H9 (cell line): ENCODE data around the gene COX6B1. TPM values are rescaled to one million over a fixed set of nuclear protein-coding genes. Genes with fewer than 3 reads are reported as not detected.

Experiments
- DNase-seq: peaks from one replicate; pipeline ENCODE4 v3.0.0-alpha.2; 2017
- H2AFZ ChIP-seq: one replicate; pipeline ENCODE4 v1.6.1; 2013; ENCODE audit warnings: mild to moderate bottlenecking, low read length, control low read depth, moderate library complexity
- H2AK5ac ChIP-seq: 2 replicates; pipeline ENCODE4 v1.6.1; 2013; ENCODE audit warnings: low read length, control low read depth, mixed read lengths; ENCODE audit not compliant: insufficient read length
- H2BK120ac ChIP-seq: one replicate; pipeline ENCODE4 v1.6.1; 2013; ENCODE audit warnings: low read depth, mild to moderate bottlenecking, low read length, control low read depth, inconsistent platforms; ENCODE audit not compliant: poor library complexity, severe bottlenecking
- H2BK12ac ChIP-seq: 2 replicates; pipeline ENCODE4 v1.6.1; 2013; ENCODE audit warnings: low read length, control low read depth, mixed read lengths, low read depth; ENCODE audit not compliant: insufficient read length
- H2BK15ac ChIP-seq: 2 replicates; pipeline ENCODE4 v1.6.1; 2013; ENCODE audit warnings: low read depth, low read length, control low read depth
- H2BK20ac ChIP-seq: one replicate; pipeline ENCODE4 v1.6.1; 2013; ENCODE audit warnings: low read depth, mild to moderate bottlenecking, low read length, control low read depth, inconsistent platforms; ENCODE audit not compliant: poor library complexity, severe bottlenecking
- H2BK5ac ChIP-seq: 2 replicates; pipeline ENCODE4 v1.6.1; 2013; ENCODE audit warnings: low read length, control low read depth, mixed read lengths; ENCODE audit not compliant: insufficient read length
- H3K14ac ChIP-seq: 2 replicates; pipeline ENCODE4 v1.6.1; 2013; ENCODE audit warnings: low read length, control low read depth; ENCODE audit not compliant: insufficient read depth
- H3K18ac ChIP-seq: 2 replicates; pipeline ENCODE4 v1.6.1; 2013; ENCODE audit warnings: low read depth, mild to moderate bottlenecking, mixed read lengths, low read length, control low read depth; ENCODE audit not compliant: insufficient read length
- H3K23ac ChIP-seq: 2 replicates; pipeline ENCODE4 v1.6.1; 2013; ENCODE audit warnings: low read length, control low read depth, mixed read lengths, low read depth; ENCODE audit not compliant: insufficient read length
- H3K23me2 ChIP-seq: 2 replicates; pipeline ENCODE4 v1.6.1; 2013; ENCODE audit warnings: low read depth, mild to moderate bottlenecking, mixed read lengths, low read length, control low read depth; ENCODE audit not compliant: insufficient read length, poor library complexity, severe bottlenecking
- H3K27ac ChIP-seq: 2 replicates; pipeline ENCODE4 v1.5.1; 2013; ENCODE audit warnings: low read length, control low read depth, mixed read lengths, low read depth; ENCODE audit not compliant: insufficient read length
- H3K27me3 ChIP-seq: 2 replicates; pipeline ENCODE4 v1.6.1; 2013; ENCODE audit warnings: low read length, control low read depth, inconsistent platforms; ENCODE audit not compliant: insufficient read depth
- H3K4ac ChIP-seq: 2 replicates; pipeline ENCODE4 v1.6.1; 2013; ENCODE audit warnings: low read depth, mild to moderate bottlenecking, control low read depth, inconsistent platforms, low read length, moderate library complexity
- H3K4me1 ChIP-seq: 2 replicates; pipeline ENCODE4 v1.6.1; 2013; ENCODE audit warnings: low read length, control low read depth, inconsistent platforms; ENCODE audit not compliant: insufficient read depth
- H3K4me2 ChIP-seq: 2 replicates; pipeline ENCODE4 v1.6.1; 2013; ENCODE audit warnings: low read length, control low read depth, mixed read lengths; ENCODE audit not compliant: insufficient read length, insufficient read depth
- H3K56ac ChIP-seq: 2 replicates; pipeline ENCODE4 v1.6.1; 2013; ENCODE audit warnings: low read depth, mild to moderate bottlenecking, mixed read lengths, low read length, control low read depth; ENCODE audit not compliant: insufficient read length
- H3K79me1 ChIP-seq: 2 replicates; pipeline ENCODE4 v1.6.1; 2013; ENCODE audit warnings: low read depth, mild to moderate bottlenecking, moderate library complexity, low read length, control low read depth, inconsistent platforms; ENCODE audit not compliant: insufficient read depth, poor library complexity, severe bottlenecking
- H3K79me2 ChIP-seq: 2 replicates; pipeline ENCODE4 v1.6.1; 2013; ENCODE audit warnings: low read length, control low read depth, inconsistent platforms; ENCODE audit not compliant: insufficient read depth
- H3K9ac ChIP-seq: 2 replicates; pipeline ENCODE4 v1.6.1; 2013; ENCODE audit warnings: low read length, control low read depth, mixed read lengths; ENCODE audit not compliant: insufficient read length; ENCODE audit errors: extremely low read depth
- H3K9me3 ChIP-seq: one replicate; pipeline ENCODE4 v1.6.1; 2013; ENCODE audit warnings: low read depth, low read length, inconsistent platforms; ENCODE audit not compliant: control insufficient read depth
- H3T11ph ChIP-seq: one replicate; pipeline ENCODE4 v1.6.1; 2013; ENCODE audit warnings: mild to moderate bottlenecking, low read length, control low read depth, inconsistent platforms
- H4K20me1 ChIP-seq: one replicate; pipeline ENCODE4 v1.6.1; 2013; ENCODE audit not compliant: control insufficient read depth, insufficient read length, insufficient read depth
- H4K5ac ChIP-seq: 2 replicates; pipeline ENCODE4 v1.6.1; 2013; ENCODE audit warnings: low read depth, mild to moderate bottlenecking, mixed read lengths, low read length, control low read depth; ENCODE audit not compliant: insufficient read length
- H4K8ac ChIP-seq: replicated peaks from 2 replicates; pipeline ENCODE4 v1.6.1; 2013; ENCODE audit warnings: low read length, control low read depth, mixed read lengths, low read depth; ENCODE audit not compliant: insufficient read length
- H4K91ac ChIP-seq: 2 replicates; pipeline ENCODE4 v1.6.1; 2013; ENCODE audit warnings: low read depth, mild to moderate bottlenecking, moderate library complexity, mixed read lengths, low read length, control low read depth; ENCODE audit not compliant: insufficient read length
- H3K27ac Mint-ChIP-seq, 3 experiments: 2 replicates in 2 of 3; 3 replicates in 1 of 3; pipeline ENCODE4 v1.8.0; 2020 to 2021; ENCODE audit warnings: mixed read lengths in 3 of 3, mild to moderate bottlenecking in 1 of 3, moderate library complexity in 1 of 3
- H3K27me3 Mint-ChIP-seq: 2 replicates; pipeline ENCODE4 v1.8.0; 2021; ENCODE audit warnings: low read depth, mild to moderate bottlenecking, moderate library complexity, mixed read lengths
- H3K36me3 Mint-ChIP-seq, 3 experiments: 2 replicates in 2 of 3; 3 replicates in 1 of 3; pipeline ENCODE4 v1.8.0; 2020 to 2021; ENCODE audit warnings: low read depth in 3 of 3, mixed read lengths in 3 of 3; ENCODE audit not compliant: insufficient read depth in 1 of 3
- H3K4me1 Mint-ChIP-seq, 2 experiments: 2 replicates each; pipeline ENCODE4 v1.8.0; 2020; ENCODE audit warnings: mixed read lengths in 2 of 2
- H3K4me3 Mint-ChIP-seq, 2 experiments: 2 replicates in 1 of 2; 3 replicates in 1 of 2; pipeline ENCODE4 v1.8.0; 2020 to 2021; ENCODE audit warnings: mild to moderate bottlenecking in 2 of 2, mixed read lengths in 2 of 2, moderate library complexity in 1 of 2
- H3K9me3 Mint-ChIP-seq, 2 experiments: 2 replicates in 1 of 2; 3 replicates in 1 of 2; pipeline ENCODE4 v1.8.0; 2020; ENCODE audit warnings: mild to moderate bottlenecking in 2 of 2, mixed read lengths in 2 of 2, moderate library complexity in 1 of 2
- WGBS: extraction: QIAGEN DNeasy Blood & Tissue Kit; methylation state at CpG from one replicate; pipeline ENCODE4 v1.1.7; 2013; ENCODE audit warnings: missing lambda C conversion rate, low lambda C conversion rate, mixed read lengths; ENCODE audit not compliant: insufficient read length; ENCODE audit errors: extremely low coverage; 5-methylcytosine and 5-hydroxymethylcytosine counted together
- total RNA-seq: library from RNA; stranded (reverse); gene quantifications from 2 replicates; pipeline ENCODE4 v1.2.1, GENCODE V29; 2021
- TF ChIP-seq, protein P1 (sequence below): fragments of 200-600 bp; sonication (generic); conservative IDR thresholded peaks from 3 replicates; pipeline ENCODE4 v1.8.0; 2021; ENCODE audit warnings: antibody characterized with exemption, mild to moderate bottlenecking

The COX6B1 gene
- total RNA-seq, 1 experiment from 2014 or later, result 432 TPM

- no peak overlapping the region for H3K9ac ChIP-seq
- H3K79me2 ChIP-seq, result no peaks in the 10 kb centered on the region
- no peak overlapping the region for H4K5ac ChIP-seq
- H2BK120ac ChIP-seq, result no peak overlapping the region
- H3K23me2 ChIP-seq, result peaks cover 8% of the 10 kb centered on the region
- Mint-ChIP-seq H3K36me3 (no peaks in the 10 kb centered on the region; a peak in 3 of 7 replicates), H3K9me3 (no peaks in the 10 kb centered on the region), H3K27ac (no peak overlapping the region), H3K4me1 (peaks cover 4 to 6% of the 10 kb centered on the region in 2 experiments; a peak in 3 of 4 replicates), H3K4me3 (no peak overlapping the region; a peak in 1 of 5 replicates), H3K27me3 (peaks cover 25% of the 10 kb centered on the region)
- H2BK20ac ChIP-seq, result no peak overlapping the region
- no peak overlapping the region for H3T11ph ChIP-seq
- no peak overlapping the region for H3K27ac ChIP-seq
- H3K56ac ChIP-seq, result no peak overlapping the region
- DNase-seq, result no peak
- H2BK12ac ChIP-seq, result no peak overlapping the region
- H3K4me1 ChIP-seq, result no peaks in the 10 kb centered on the region
- TF ChIP-seq, protein P1, sequence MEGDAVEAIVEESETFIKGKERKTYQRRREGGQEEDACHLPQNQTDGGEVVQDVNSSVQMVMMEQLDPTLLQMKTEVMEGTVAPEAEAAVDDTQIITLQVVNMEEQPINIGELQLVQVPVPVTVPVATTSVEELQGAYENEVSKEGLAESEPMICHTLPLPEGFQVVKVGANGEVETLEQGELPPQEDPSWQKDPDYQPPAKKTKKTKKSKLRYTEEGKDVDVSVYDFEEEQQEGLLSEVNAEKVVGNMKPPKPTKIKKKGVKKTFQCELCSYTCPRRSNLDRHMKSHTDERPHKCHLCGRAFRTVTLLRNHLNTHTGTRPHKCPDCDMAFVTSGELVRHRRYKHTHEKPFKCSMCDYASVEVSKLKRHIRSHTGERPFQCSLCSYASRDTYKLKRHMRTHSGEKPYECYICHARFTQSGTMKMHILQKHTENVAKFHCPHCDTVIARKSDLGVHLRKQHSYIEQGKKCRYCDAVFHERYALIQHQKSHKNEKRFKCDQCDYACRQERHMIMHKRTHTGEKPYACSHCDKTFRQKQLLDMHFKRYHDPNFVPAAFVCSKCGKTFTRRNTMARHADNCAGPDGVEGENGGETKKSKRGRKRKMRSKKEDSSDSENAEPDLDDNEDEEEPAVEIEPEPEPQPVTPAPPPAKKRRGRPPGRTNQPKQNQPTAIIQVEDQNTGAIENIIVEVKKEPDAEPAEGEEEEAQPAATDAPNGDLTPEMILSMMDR, result no peak
- no peak overlapping the region for H3K4me2 ChIP-seq
- no peak overlapping the region for H2AFZ ChIP-seq
- no peak overlapping the region for H2BK5ac ChIP-seq
- H3K79me1 ChIP-seq, result no peaks in the 10 kb centered on the region
- no peak overlapping the region; the same call in 1 of the 2 replicates for H3K14ac ChIP-seq
- H2AK5ac ChIP-seq, result no peak overlapping the region
- no peak overlapping the region for H4K91ac ChIP-seq
- no peak overlapping the region for H2BK15ac ChIP-seq
- H3K23ac ChIP-seq, result no peak overlapping the region
- H3K4ac ChIP-seq, result no peak overlapping the region
- H3K27me3 ChIP-seq, result no peaks in the 10 kb centered on the region
- H3K9me3 ChIP-seq, result no peaks in the 10 kb centered on the region
- no peaks in the 10 kb centered on the region for H4K20me1 ChIP-seq
- no CpG with 5 or more reads among the region's 4 CpGs for WGBS
- no peak overlapping the region for H3K18ac ChIP-seq
- H4K8ac ChIP-seq, result no peak overlapping the region
These were observed 21.9 kb downstream of the COX6B1 start for GRCh38 chr19:35669974-35670373.
